Upper lobe of left lung (tissue), 4 donors: Measurements from ENCODE around the gene HIVEP3.

Experiments
- CTCF ChIP-seq, 6 experiments: fragments of 450-650 bp in 4 of 6; fragments of 200-600 bp in 2 of 6; sonication (generic) in 2 of 6; IDR thresholded peaks; one replicate each; pipeline ENCODE4 v1.5.1; 2016 to 2019; ENCODE audit warnings: antibody characterized with exemption in 6 of 6
- EP300 ChIP-seq, 4 donors: sonication (generic); formaldehyde crosslinking; IDR thresholded peaks; one replicate each; pipeline ENCODE4 v1.5.1; 2017; ENCODE audit warnings: antibody characterized with exemption in 4 of 4, control low read depth in 2 of 4
- POLR2A ChIP-seq, 4 donors: fragments of 450-650 bp; IDR thresholded peaks; one replicate each; pipeline ENCODE4 v1.5.1; 2016 to 2017; ENCODE audit warnings: antibody characterized with exemption in 4 of 4, mild to moderate bottlenecking in 2 of 4
- POLR2AphosphoS5 ChIP-seq, 2 donors: sonication (generic); formaldehyde crosslinking; IDR thresholded peaks; one replicate each; pipeline ENCODE4 v1.5.1; 2017; ENCODE audit warnings: antibody characterized with exemption in 2 of 2

GRCh38 chr1:41660570-41661427 is 257.9 kb downstream of the HIVEP3 start:
- TF ChIP-seq CTCF (IDR thresholded peaks at IDR 0.05) (no peak), POLR2A (IDR thresholded peaks at IDR 0.05) (no peak), POLR2AphosphoS5 (IDR thresholded peaks at IDR 0.05) (no peak), EP300 (IDR thresholded peaks at IDR 0.05) (no peak)
